Thyroid gland (tissue), 4 donors: Measurements from ENCODE around the gene CECR2. TPM values are rescaled to one million over a fixed set of nuclear protein-coding genes. Genes with fewer than 3 reads are reported as not detected.
"Not testable (repeated sequence)": the region's sequence is repeated elsewhere in the genome, so short reads cannot be mapped to it uniquely, and the experiment has no call there.

Source experiments
- DNase-seq, 2 donors: peaks; one replicate each; pipeline ENCODE4 v3.0.0-alpha.2; 2019
- H3K27ac ChIP-seq, 3 donors: fragments of 200-600 bp; sonication (generic); 1 replicate in 2 of 3; 2 replicates in 1 of 3; pipeline ENCODE4 v1.5.1; 2016 to 2019; ENCODE audit warnings: mild to moderate bottlenecking in 1 of 3, moderate library complexity in 1 of 3
- H3K27me3 ChIP-seq: fragments of 200-600 bp; sonication (generic); one replicate; pipeline ENCODE4 v1.5.1; 2019
- H3K36me3 ChIP-seq, 2 donors: fragments of 200-600 bp; sonication (generic); one replicate each; pipeline ENCODE4 v1.5.1; 2016 to 2019
- H3K4me1 ChIP-seq, 2 donors: fragments of 200-600 bp; sonication (generic); one replicate each; pipeline ENCODE4 v1.5.1; 2017 to 2019
- H3K4me3 ChIP-seq, 3 donors: fragments of 200-600 bp; sonication (generic); replicated peaks in 1 of 3; 1 replicate in 2 of 3; 2 replicates in 1 of 3; pipeline ENCODE4 v1.5.1; 2016; ENCODE audit warnings: mild to moderate bottlenecking in 1 of 3
- H3K9me3 ChIP-seq: fragments of 200-600 bp; sonication (generic); one replicate; pipeline ENCODE4 v1.5.1; 2017
- POLR2A ChIP-seq, 2 donors: fragments of 450-650 bp; IDR thresholded peaks; one replicate each; pipeline ENCODE4 v1.6.1; 2017; ENCODE audit warnings: antibody characterized with exemption in 2 of 2, mild to moderate bottlenecking in 2 of 2, moderate library complexity in 1 of 2
- WGBS, 2 donors: methylation state at CpG; one replicate each; pipeline ENCODE4 v1.1.5; 2017; 5-methylcytosine and 5-hydroxymethylcytosine counted together
- intact Hi-C: fragments of 100-400 bp; cut with DNase I; formaldehyde crosslinking; loops from one replicate; pipeline ENCODE4 v1.15.1; 2023
- total RNA-seq, 4 donors: library from RNA; depleted of rRNA; stranded (reverse); fragments of >200 nt; gene quantifications; one replicate each; pipeline ENCODE4 v1.2.3, GENCODE V29; 2016
- TF ChIP-seq, protein P1 (sequence below), 6 experiments: fragments of 200-600 bp in 3 of 6; fragments of 450-650 bp in 3 of 6; sonication (generic) in 3 of 6; IDR thresholded peaks; one replicate each; pipeline ENCODE4 v1.5.1; 2016 to 2019; ENCODE audit warnings: antibody characterized with exemption in 6 of 6, mild to moderate bottlenecking in 2 of 6, inconsistent platforms in 1 of 6, moderate library complexity in 1 of 6

CECR2 gene
- total RNA-seq, 4 donors from 2014 or later = 1.5 to 7.7 (median 2.1) TPM

DNA sequence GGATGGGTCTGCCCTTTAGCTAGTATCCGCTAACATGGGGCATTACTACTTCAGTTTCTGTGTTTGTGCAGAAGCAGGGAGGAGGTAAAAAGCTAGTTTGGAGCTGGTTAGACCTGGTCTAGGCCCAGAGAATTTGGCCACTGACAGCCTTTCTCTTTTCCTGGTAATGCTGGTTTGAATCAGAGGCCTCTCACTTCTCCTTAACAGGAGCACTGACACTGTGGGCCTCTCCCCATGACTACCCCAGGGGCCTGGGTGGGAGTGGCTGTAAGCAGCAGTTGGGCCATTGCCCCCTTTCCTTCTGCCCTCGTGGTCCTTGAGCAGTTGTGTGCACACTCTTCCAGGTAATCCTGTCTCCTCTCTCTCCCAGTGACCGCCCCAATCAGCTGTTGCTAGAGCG, 185.6 kb downstream of the CECR2 start:
- Histone ChIP-seq H3K9me3 (no peaks in the 10 kb centered on the region), H3K4me1 (peaks cover 0 to 3% of the 10 kb centered on the region in 2 donors), H3K27me3 (no peaks in the 10 kb centered on the region), H3K4me3 (no peak overlapping the region), H3K27ac (no peak overlapping the region), H3K36me3 (no peaks in the 10 kb centered on the region)
- intact Hi-C loops = no loop called here
- TF ChIP-seq, protein P1, sequence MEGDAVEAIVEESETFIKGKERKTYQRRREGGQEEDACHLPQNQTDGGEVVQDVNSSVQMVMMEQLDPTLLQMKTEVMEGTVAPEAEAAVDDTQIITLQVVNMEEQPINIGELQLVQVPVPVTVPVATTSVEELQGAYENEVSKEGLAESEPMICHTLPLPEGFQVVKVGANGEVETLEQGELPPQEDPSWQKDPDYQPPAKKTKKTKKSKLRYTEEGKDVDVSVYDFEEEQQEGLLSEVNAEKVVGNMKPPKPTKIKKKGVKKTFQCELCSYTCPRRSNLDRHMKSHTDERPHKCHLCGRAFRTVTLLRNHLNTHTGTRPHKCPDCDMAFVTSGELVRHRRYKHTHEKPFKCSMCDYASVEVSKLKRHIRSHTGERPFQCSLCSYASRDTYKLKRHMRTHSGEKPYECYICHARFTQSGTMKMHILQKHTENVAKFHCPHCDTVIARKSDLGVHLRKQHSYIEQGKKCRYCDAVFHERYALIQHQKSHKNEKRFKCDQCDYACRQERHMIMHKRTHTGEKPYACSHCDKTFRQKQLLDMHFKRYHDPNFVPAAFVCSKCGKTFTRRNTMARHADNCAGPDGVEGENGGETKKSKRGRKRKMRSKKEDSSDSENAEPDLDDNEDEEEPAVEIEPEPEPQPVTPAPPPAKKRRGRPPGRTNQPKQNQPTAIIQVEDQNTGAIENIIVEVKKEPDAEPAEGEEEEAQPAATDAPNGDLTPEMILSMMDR (IDR thresholded peaks at IDR 0.05) = no peak
- no peak for TF ChIP-seq POLR2A (IDR thresholded peaks at IDR 0.05)
- 81 to 85% methylated on average over 4 of the region's 4 CpGs for WGBS, 2 donors
- no peak for DNase-seq

DNA sequence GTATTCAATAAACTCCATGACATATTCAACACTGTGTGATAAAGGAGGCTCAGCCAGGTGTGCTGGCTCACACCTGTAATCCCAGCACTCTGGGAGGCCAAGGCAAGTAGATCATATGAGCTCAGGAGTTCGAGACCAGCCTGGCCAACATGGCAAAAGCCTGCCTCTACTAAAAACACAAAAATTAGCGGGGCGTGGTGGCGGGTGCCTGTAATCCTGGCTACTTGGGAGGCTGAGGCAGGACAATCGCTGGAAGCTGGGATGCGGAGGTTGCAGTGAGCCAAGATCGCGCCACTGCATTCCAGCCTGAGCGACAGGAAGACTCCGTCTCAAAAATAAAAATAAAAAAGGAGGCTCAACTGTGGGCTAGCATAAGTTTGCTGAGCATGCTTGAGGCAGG, 189.9 kb downstream of the CECR2 start:
- no peaks in the 10 kb centered on the region for H3K36me3 ChIP-seq
- intact Hi-C loops = no loop called here
- no peak overlapping the region for H3K27ac ChIP-seq
- no peaks in the 10 kb centered on the region for H3K9me3 ChIP-seq
- TF ChIP-seq POLR2A (IDR thresholded peaks at IDR 0.05) = no peak
- TF ChIP-seq, protein P1 (IDR thresholded peaks at IDR 0.05) = no peak
- peaks cover 0 to 7% of the 10 kb centered on the region in 2 donors for H3K4me1 ChIP-seq
- no peaks in the 10 kb centered on the region for H3K27me3 ChIP-seq
- 92 to 95% methylated on average over 10 of the region's 10 CpGs for WGBS, 2 donors
- no peak overlapping the region for H3K4me3 ChIP-seq
- DNase-seq = no peak

DNA sequence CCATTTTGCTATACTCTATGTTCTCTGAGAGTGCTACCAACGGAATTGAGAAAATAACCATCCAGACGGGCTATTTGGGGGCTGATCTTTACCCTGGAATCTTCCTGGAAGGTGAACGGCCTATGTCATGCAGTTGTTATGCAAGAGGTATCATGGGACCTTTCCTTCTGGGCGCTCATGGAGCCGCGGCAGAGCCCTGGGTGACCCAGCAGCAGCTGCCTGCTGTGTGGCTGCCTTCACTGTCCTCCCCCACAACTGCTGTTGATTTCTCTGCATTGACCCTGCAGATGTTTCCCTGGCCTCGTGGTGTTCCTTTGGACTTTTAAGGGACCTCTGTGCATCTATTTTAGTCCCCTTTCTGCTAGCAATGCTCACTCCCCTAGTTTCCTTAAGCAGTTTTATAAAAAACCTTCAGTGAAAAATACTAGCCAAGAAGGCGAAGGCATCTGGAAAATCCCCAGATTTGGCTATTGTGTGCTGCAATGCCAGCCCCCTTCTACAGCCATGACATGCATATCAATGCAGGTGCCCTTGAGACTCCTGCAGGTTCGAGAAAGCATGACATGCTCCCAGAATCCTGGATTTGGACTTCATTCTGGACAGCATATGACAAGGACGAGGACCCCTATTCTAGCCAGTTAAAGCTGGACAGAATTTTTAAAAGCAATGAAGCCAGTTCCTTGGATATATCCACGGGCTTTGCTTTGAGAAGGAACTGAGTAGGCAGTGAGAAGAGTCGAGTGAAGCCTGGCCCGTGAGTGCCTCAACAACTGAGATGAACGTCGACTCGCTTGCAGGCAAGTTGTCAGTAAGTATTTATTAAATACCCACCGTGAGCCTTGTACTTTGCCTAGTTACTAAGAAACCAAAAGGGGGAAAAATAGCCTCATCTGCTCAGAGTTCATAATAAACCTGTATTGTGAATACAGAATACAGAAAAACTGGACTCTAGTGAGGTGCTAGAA, 193.9 kb downstream of the CECR2 start, which contains the start of gene SLC25A18:
Gene SLC25A18 (plus strand): TSS at position 593 of the 965 bp plus-strand sequence. CDS start 16,447 bp downstream, outside the sequence.
- no peaks in the 10 kb centered on the region for H3K27me3 ChIP-seq
- H3K27ac ChIP-seq = peak within 1 kb of the TSS; percentile 22 to 50 (median 25)
- no peak for TF ChIP-seq POLR2A (IDR thresholded peaks at IDR 0.05)
- TF ChIP-seq, protein P1 (IDR thresholded peaks at IDR 0.05) = no peak
- H3K9me3 ChIP-seq = no peaks in the 10 kb centered on the region
- H3K36me3 ChIP-seq = no peaks in the 10 kb centered on the region
- no peak within 1 kb of the TSS for H3K4me3 ChIP-seq
- peaks cover 0 to 7% of the 10 kb centered on the region in 2 donors for H3K4me1 ChIP-seq
- DNase-seq = peak in 1 of 2 donors; percentile 24
- 55 to 57% methylated on average over 17 of the region's 17 CpGs for WGBS, 2 donors
- intact Hi-C loops = no loop called here

DNA sequence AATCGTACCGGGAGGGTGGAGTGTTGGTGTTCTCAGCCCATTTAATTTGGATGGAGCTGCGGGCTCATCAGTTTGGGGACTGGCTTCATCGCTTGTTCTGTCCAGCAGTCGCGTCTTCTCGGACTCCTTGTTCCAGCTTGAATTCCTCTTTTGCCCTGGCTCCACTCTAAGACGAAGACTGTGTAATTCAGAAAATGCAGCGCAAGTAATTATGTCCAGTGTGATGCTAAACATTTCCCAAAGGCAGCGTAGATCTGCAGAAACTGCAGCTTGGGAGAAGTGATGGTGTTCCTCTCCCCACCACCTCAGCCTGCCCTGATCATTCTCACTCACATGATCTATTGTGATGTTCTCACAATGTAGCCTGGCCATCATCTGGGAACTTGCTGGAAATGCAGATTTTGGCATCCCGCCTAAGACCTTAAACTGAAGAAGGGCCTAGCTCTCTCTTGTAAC, 194.7 kb downstream of the CECR2 start:
- no peaks in the 10 kb centered on the region for H3K9me3 ChIP-seq
- H3K27ac ChIP-seq = peak overlapping the region in 2 of 3 donors; percentile 9 to 50
- TF ChIP-seq POLR2A (IDR thresholded peaks at IDR 0.05) = no peak
- H3K27me3 ChIP-seq = no peaks in the 10 kb centered on the region
- H3K4me3 ChIP-seq = no peak overlapping the region
- peaks cover 0 to 7% of the 10 kb centered on the region in 2 donors for H3K4me1 ChIP-seq
- 77 to 83% methylated on average over 11 of the region's 11 CpGs for WGBS, 2 donors
- no peaks in the 10 kb centered on the region for H3K36me3 ChIP-seq
- DNase-seq = no peak
- intact Hi-C loops = no loop called here

DNA sequence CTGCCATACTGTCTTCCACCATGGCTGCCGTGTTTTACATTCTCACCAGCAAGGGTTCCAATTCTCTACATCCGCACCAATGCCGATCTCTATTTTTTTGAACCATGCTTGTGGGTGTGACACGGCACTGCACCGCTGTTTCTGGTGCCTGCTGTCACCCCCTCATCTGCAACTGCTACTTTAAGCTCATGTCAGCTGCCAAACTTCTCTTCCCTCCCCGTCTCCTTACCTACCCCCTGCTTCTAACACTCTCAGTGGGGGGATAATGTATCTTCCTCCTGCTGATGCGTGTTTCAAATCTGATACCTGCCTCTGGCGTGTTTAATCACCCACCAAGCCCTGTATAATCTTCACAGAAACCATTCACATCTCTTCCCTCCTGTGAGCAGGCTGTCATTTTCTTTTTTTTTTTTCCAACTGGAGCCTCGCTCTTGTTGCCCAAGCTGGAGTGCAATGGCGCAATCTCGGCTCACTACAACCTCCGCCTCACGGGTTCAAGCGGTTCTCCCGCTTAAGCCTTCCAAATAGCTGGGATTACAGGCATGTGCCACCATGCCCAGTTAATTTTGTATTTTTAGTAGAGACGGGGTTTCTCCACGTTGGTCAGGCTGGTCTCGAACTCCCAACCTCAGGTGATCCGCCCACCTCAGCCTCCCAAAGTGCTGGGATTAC, 196.9 kb downstream of the CECR2 start:
- H3K36me3 ChIP-seq, H3K27ac ChIP-seq, H3K9me3 ChIP-seq, H3K27me3 ChIP-seq, H3K4me3 ChIP-seq, DNase-seq, intact Hi-C loops: not testable (repeated sequence)
- WGBS, 2 donors = 92 to 94% methylated on average over 19 of the region's 19 CpGs
- peaks cover 9 to 22% of the 10 kb centered on the region in 2 donors for H3K4me1 ChIP-seq
